OCI-LY3 (cell line): Measurements from ENCODE around the gene CBL.

Experiments used
- CTCF ChIP-seq: fragments of 200-600, 300-600 bp; sonication (generic); IDR thresholded peaks from 2 replicates; pipeline ENCODE4 v1.5.1; 2014; ENCODE audit warnings: antibody characterized with exemption, low read length, low read depth
- EZH2phosphoT487 ChIP-seq: fragments of 200-600 bp; shearing (Covaris generic); IDR thresholded peaks from 2 replicates; pipeline ENCODE4 v1.6.1; 2018; ENCODE audit warnings: antibody characterized with exemption, mixed run types, low read depth

GRCh38 chr11:119160151-119160550, 46.0 kb upstream of the CBL start:
- TF ChIP-seq CTCF (no peak), EZH2phosphoT487 (no peak)
